Ascending aorta (tissue), 2 donors: ENCODE results near the gene NPAS1. TPM values are rescaled to one million over a fixed set of nuclear protein-coding genes. Genes with fewer than 3 reads are reported as not detected.

Source experiments
- DNase-seq, 2 donors: peaks; one replicate each; pipeline ENCODE4 v3.0.0-alpha.2; 2019; ENCODE audit warnings: low spot score in 2 of 2
- H3K27ac ChIP-seq, 2 donors: fragments of 200-600 bp; sonication (generic); one replicate each; pipeline ENCODE4 v1.5.1; 2016 to 2017; ENCODE audit warnings: mild to moderate bottlenecking in 1 of 2
- H3K27me3 ChIP-seq: fragments of 200-600 bp; sonication (generic); one replicate; pipeline ENCODE4 v1.5.1; 2017
- H3K36me3 ChIP-seq, 2 donors: fragments of 200-600 bp; sonication (generic); one replicate each; pipeline ENCODE4 v1.5.1; 2016
- H3K4me1 ChIP-seq, 2 donors: fragments of 200-600 bp; sonication (generic); one replicate each; pipeline ENCODE4 v1.5.1; 2016 to 2017; ENCODE audit warnings: mild to moderate bottlenecking in 1 of 2
- H3K4me3 ChIP-seq, 2 donors: fragments of 200-600 bp; sonication (generic); one replicate each; pipeline ENCODE4 v1.5.1; 2016 to 2017; ENCODE audit warnings: mild to moderate bottlenecking in 1 of 2
- H3K9me3 ChIP-seq, 2 donors: fragments of 200-600 bp; sonication (generic); one replicate each; pipeline ENCODE4 v1.5.1; 2016
- intact Hi-C: fragments of 100-400 bp; cut with DNase I; formaldehyde crosslinking; loops from one replicate; pipeline ENCODE4 v1.15.1; 2023
- total RNA-seq: library from RNA; depleted of rRNA; stranded (reverse); fragments of >200 nt; gene quantifications from one replicate; pipeline ENCODE4 v1.1.0, GENCODE V29; 2016
- TF ChIP-seq, protein P1 (sequence below), 3 experiments: fragments of 200-600 bp in 2 of 3; fragments of 450-650 bp in 1 of 3; sonication (generic) in 2 of 3; IDR thresholded peaks; one replicate each; pipeline ENCODE4 v1.5.1; 2016 to 2019; ENCODE audit warnings: antibody characterized with exemption in 3 of 3, mild to moderate bottlenecking in 1 of 3, moderate library complexity in 1 of 3

NPAS1 gene
- total RNA-seq, 1 donor from 2014 or later, result not detected

DNA sequence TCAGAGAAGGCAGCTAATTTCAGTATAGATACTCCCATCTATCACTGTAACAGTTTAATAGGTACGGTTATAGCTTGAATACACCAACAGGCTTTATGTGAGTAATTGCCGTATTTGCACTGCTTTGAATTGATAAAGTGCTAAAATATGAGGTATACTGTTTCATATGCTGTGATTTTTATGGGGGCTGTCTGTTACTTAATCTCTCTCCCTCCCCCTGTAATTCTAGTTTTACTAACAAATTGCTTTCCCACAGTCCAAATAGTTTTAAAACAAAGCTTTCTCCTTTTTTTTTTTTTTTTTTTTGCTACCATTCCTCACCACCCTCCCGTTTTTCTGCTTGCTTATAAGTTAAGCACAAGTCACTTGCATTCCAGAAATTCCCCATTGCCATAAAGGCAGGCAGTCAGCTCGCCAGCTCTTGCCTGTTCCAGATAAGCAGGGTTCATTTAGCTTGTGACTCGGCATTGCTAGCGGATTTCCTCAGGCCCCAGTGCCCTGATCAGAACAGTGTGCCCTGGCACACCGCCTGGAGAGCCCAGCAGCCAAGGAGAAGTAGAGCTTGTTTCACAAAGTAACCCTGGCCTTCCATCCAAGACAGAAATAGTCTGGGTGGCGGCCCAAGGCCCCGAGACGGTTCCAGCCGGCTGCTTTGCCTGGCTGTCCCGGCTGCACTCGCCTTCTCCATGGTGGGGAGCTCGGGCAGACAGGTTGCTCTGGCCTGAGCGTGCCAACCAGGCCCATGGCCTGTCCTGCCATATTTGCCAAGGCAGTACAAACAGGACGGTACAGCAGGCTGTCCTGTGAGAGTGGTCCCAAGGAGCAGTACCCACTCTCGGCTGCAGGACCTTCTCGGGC, 43.5 kb upstream of the NPAS1 start:
- TF ChIP-seq, protein P1, sequence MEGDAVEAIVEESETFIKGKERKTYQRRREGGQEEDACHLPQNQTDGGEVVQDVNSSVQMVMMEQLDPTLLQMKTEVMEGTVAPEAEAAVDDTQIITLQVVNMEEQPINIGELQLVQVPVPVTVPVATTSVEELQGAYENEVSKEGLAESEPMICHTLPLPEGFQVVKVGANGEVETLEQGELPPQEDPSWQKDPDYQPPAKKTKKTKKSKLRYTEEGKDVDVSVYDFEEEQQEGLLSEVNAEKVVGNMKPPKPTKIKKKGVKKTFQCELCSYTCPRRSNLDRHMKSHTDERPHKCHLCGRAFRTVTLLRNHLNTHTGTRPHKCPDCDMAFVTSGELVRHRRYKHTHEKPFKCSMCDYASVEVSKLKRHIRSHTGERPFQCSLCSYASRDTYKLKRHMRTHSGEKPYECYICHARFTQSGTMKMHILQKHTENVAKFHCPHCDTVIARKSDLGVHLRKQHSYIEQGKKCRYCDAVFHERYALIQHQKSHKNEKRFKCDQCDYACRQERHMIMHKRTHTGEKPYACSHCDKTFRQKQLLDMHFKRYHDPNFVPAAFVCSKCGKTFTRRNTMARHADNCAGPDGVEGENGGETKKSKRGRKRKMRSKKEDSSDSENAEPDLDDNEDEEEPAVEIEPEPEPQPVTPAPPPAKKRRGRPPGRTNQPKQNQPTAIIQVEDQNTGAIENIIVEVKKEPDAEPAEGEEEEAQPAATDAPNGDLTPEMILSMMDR (IDR thresholded peaks at IDR 0.05), result no peak
- DNase-seq, result peak; percentile 90 to 98
- no peaks in the 10 kb centered on the region for H3K36me3 ChIP-seq
- H3K27ac ChIP-seq, result peak overlapping the region; percentile 89 to 91
- H3K9me3 ChIP-seq, result no peaks in the 10 kb centered on the region
- H3K27me3 ChIP-seq, result no peaks in the 10 kb centered on the region
- peaks cover 32 to 67% of the 10 kb centered on the region in 2 donors for H3K4me1 ChIP-seq
- intact Hi-C loops, result loop anchor here (2.0 kb wide), 1 partner anchor 31 kb away; no protein-coding TSS in a partner anchor
- peak overlapping the region; percentile 17 to 24 for H3K4me3 ChIP-seq

DNA sequence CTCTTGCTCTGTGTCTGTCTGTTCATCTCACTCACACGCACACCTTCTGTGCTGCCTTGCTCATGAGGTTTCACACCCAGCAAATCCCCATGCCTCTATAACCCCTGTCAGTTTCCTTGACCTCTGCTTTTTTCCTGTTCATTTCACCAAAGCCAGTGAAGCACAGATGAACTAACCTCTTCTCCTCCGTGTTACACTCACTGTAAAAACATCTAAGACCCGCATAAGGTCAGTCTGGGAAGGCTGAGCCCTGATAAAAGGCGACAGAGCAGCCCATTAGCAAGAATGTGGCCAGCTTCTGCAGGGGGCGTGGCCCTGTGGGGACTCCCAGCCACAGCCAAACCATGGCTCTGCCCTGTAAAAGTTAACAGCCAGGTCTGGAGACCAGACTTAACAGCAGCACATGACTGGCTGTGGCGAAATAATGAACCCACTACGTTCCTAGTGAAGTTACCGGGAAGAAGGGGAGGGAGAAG, 42.8 kb upstream of the NPAS1 start:
- Histone ChIP-seq H3K27ac (peak overlapping the region; percentile 89 to 91), H3K27me3 (no peaks in the 10 kb centered on the region), H3K4me1 (peaks cover 32 to 74% of the 10 kb centered on the region in 2 donors), H3K9me3 (no peaks in the 10 kb centered on the region), H3K36me3 (no peaks in the 10 kb centered on the region), H3K4me3 (peak overlapping the region in 1 of 2 donors; percentile 22)
- intact Hi-C loops, result loop anchor here (2.0 kb wide), 1 partner anchor 32 kb away; no protein-coding TSS in a partner anchor
- TF ChIP-seq, protein P1 (IDR thresholded peaks at IDR 0.05), result no peak
- peak in 1 of 2 donors; percentile 77 for DNase-seq

DNA sequence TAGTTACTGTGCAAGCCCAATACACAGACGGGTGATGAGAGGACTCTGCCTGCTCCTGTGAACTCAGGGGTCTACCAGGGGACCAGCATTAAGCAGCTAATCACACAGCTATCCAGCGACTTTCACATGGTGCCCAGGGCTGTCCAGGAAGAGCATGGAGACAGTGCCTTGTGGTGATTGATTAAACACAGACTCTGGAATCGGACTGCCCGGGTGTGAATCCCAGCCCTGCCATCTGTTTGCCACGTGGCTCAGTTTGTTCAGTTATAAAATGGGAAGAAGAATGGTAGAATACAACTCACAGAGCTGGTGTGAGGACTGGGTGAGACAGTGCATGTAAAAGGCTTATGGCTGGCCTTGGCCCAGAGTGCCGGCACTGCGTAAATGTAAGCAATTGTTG, 42.1 kb upstream of the NPAS1 start:
- TF ChIP-seq, protein P1 (IDR thresholded peaks at IDR 0.05), result no peak
- Histone ChIP-seq H3K27me3 (no peaks in the 10 kb centered on the region), H3K4me1 (peaks cover 32 to 81% of the 10 kb centered on the region in 2 donors), H3K4me3 (no peak overlapping the region), H3K27ac (peak overlapping the region; percentile 89 to 91), H3K36me3 (no peaks in the 10 kb centered on the region), H3K9me3 (no peaks in the 10 kb centered on the region)
- intact Hi-C loops, result loop anchor here (2.0 kb wide), 1 partner anchor 33 kb away; no protein-coding TSS in a partner anchor
- DNase-seq, result no peak

DNA sequence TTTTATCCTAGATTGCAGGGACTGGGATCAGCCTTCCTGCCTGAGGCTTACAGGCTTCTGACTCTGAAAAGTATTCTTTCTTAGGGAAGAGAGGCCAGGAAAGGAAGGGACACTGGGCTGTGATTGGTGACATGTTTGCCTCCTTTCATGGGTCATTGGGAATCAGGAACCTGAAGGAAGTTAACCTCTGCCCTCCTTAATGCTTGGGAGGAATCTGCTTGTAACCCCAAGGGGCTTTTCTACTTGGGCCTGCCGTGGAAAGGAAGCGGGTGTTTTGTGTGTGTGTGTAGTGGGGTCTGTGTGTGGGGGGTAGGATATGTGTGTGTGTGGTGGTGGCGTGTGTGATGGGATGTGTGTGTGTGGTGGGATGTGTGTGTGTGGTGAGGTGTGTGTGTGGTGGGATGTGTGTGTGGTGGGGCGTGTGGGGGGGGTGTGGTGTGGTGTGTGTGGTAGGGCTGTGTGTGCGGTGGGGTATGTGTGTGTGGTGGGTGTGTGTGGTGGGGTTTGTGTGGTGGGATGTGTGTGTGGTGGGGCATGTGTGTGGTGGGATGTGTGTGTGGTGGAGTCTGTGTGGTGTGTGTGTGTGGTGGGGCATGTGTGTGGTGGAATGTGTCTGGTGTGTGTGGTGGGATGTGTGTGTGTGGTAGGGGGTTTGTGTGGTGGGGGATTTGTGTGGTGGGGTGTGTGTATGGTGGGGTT, 41.3 kb upstream of the NPAS1 start:
- no peaks in the 10 kb centered on the region for H3K9me3 ChIP-seq
- intact Hi-C loops, result no loop called here
- no peaks in the 10 kb centered on the region for H3K27me3 ChIP-seq
- H3K36me3 ChIP-seq, result no peaks in the 10 kb centered on the region
- peak overlapping the region; percentile 89 to 91 for H3K27ac ChIP-seq
- TF ChIP-seq, protein P1 (IDR thresholded peaks at IDR 0.05), result no peak
- H3K4me3 ChIP-seq, result no peak overlapping the region
- peaks cover 32 to 86% of the 10 kb centered on the region in 2 donors for H3K4me1 ChIP-seq
- DNase-seq, result no peak

DNA sequence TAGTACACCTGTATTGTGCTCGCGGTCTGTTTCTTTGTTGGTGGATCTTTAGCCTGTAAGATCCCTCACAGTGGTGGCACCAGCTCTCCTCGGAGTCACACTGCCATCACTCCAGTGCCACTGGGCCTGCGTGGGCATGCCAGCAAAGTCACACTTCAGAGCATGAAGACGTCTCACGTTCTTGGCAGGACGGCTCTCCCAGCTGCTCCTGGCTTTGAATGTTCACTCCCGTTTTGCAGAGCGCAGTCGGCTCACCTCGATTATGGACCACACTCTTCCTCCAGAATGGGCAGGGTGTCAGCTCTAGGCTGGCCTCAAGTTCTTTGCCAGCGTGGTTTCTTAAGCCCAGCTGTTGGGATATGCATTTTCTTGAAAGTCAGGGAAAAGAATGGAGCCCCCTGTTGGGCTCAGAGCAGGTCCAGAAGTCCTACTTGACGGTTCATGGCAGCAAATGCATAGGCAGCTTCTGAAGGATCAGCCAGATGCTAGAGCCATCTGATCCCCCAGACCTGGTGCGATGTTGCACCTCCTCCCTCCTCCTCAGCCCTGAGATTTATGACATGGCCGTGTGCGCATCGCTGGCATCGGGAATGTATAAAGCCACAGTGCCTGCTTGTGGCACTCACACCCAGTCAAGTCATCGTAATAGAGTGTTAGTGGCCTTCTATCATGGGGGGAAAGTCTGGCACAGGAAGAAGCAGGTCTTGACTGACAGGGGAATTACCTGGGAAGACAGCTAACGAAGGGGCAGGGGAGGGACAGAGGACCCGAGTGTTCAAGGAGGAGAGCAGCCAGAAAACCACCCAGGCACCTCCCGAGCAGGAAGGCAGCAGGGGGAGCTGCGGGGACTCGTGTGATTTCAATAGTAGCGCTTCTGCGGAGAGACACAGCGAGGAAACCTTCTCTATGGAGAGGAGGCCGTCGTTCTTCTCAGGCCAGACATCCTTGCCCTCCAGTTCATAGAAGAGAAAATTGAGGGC, 40.2 kb upstream of the NPAS1 start:
- TF ChIP-seq, protein P1 (IDR thresholded peaks at IDR 0.05), result no peak
- peak overlapping the region; percentile 89 to 91 for H3K27ac ChIP-seq
- H3K9me3 ChIP-seq, result no peaks in the 10 kb centered on the region
- H3K27me3 ChIP-seq, result no peaks in the 10 kb centered on the region
- H3K4me3 ChIP-seq, result no peak overlapping the region
- DNase-seq, result no peak
- intact Hi-C loops, result loop anchor here (5.0 kb wide), 1 partner anchor 52 kb away; no protein-coding TSS in a partner anchor
- H3K4me1 ChIP-seq, result peaks cover 36 to 91% of the 10 kb centered on the region in 2 donors
- no peaks in the 10 kb centered on the region for H3K36me3 ChIP-seq
